Spinal cord (tissue), 10 donors: ENCODE measurements around the gene KRT6C. TPM values are rescaled to one million over a fixed set of nuclear protein-coding genes. Genes with fewer than 3 reads are reported as not detected.
"Not testable (repeated sequence)": the region's sequence is repeated elsewhere in the genome, so short reads cannot be mapped to it uniquely, and the experiment has no call there.

Experiments used
- DNase-seq, 6 donors: peaks; one replicate each; pipeline versions ENCODE4 v3.0.0 to v3.0.0-alpha.2; 2013 to 2015; ENCODE audit warnings: low spot score in 6 of 6, low read depth in 4 of 6
- H3K27ac ChIP-seq: one replicate; pipeline ENCODE4 v1.5.1; 2013; ENCODE audit warnings: low read depth, low read length, control low read depth
- H3K27me3 ChIP-seq: one replicate; pipeline ENCODE4 v1.6.1; 2013; ENCODE audit warnings: low read length; ENCODE audit not compliant: control insufficient read depth, insufficient read depth
- H3K36me3 ChIP-seq: one replicate; pipeline ENCODE4 v1.6.1; 2013; ENCODE audit warnings: low read length; ENCODE audit not compliant: control insufficient read depth, insufficient read depth
- H3K4me1 ChIP-seq: one replicate; pipeline ENCODE4 v1.6.1; 2013; ENCODE audit warnings: low read length; ENCODE audit not compliant: control insufficient read depth, insufficient read depth
- H3K4me3 ChIP-seq: one replicate; pipeline ENCODE4 v1.5.1; 2013; ENCODE audit warnings: low read depth, low read length, control low read depth
- H3K9me3 ChIP-seq: one replicate; pipeline ENCODE4 v1.6.1; 2013; ENCODE audit warnings: low read length; ENCODE audit not compliant: control insufficient read depth, insufficient read depth
- WGBS: methylation state at CpG from one replicate; pipeline ENCODE4 v1.1.5; 2013; ENCODE audit warnings: missing lambda C conversion rate; ENCODE audit not compliant: insufficient coverage; 5-methylcytosine and 5-hydroxymethylcytosine counted together
- polyA plus RNA-seq, 2 donors: library from polyadenylated mRNA; unstranded; fragments of 120-200 nt; gene quantifications; one replicate each; pipeline ENCODE4 v1.2.1, GENCODE V29; 2013; ENCODE audit not compliant: insufficient read length in 2 of 2
- total RNA-seq, 2 donors: library from RNA; depleted of rRNA in 1 of 2; stranded (reverse); fragments of 120-200 nt in 1 of 2; fragments of >200 nt in 1 of 2; gene quantifications; one replicate each; pipeline versions ENCODE4 v1.2.3 to v1.2.4, GENCODE V29; 2013 to 2014
- donor health status: healthy.

Gene KRT6C
- total and polyA plus RNA-seq, 4 donors: not detected

GRCh38 chr12:52464897-52465296 lies 8.7 kb downstream of the KRT6C start:
- Histone ChIP-seq H3K36me3 (no peaks in the 10 kb centered on the region), H3K27me3 (no peaks in the 10 kb centered on the region), H3K4me3 (no peak overlapping the region), H3K27ac (no peak overlapping the region), H3K9me3 (no peaks in the 10 kb centered on the region), H3K4me1 (no peaks in the 10 kb centered on the region)
- WGBS: no CpG with 5 or more reads among the region's 2 CpGs
- no peak for DNase-seq

- no peak overlapping the region for H3K4me3 ChIP-seq
- WGBS: 68% methylated on average over 4 of the region's 5 CpGs
- H3K36me3 ChIP-seq: no peaks in the 10 kb centered on the region
- H3K9me3 ChIP-seq: no peaks in the 10 kb centered on the region
- H3K27me3 ChIP-seq: no peaks in the 10 kb centered on the region
- H3K4me1 ChIP-seq: no peaks in the 10 kb centered on the region
- no peak for DNase-seq
- H3K27ac ChIP-seq: no peak overlapping the region
These were observed 11.9 kb downstream of the KRT6C start for GRCh38 chr12:52461693-52462092.

DNA sequence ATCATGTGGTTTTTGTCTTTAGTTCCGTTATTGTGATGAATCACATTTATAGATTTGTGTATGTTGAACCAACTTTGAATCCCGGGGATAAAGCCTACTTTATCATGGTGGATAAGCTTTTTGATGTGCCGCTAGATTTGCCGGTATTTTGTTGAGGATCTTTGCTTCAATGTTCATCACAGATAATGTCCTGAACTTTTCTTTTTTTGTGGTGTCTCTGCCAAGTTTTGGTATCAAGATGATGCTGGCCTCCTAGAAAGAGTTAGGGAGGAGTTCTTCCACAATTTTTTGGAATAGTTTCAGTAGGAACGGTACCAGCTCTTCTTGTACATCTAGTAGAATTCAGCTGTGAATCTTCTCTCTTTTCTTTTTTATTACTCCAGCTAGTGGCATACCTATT lies 14.7 kb downstream of the KRT6C start:
- no peaks in the 10 kb centered on the region for H3K4me1 ChIP-seq
- H3K4me3 ChIP-seq: no peak overlapping the region
- H3K9me3 ChIP-seq: no peaks in the 10 kb centered on the region
- H3K36me3 ChIP-seq: no peaks in the 10 kb centered on the region
- H3K27me3 ChIP-seq: no peaks in the 10 kb centered on the region
- 89% methylated on average over 3 of the region's 5 CpGs for WGBS
- H3K27ac ChIP-seq: no peak overlapping the region
- no peak for DNase-seq

GRCh38 chr12:52455821-52456220 lies 17.8 kb downstream of the KRT6C start:
- Histone ChIP-seq H3K4me3 (no peak overlapping the region), H3K27me3 (no peaks in the 10 kb centered on the region), H3K36me3 (no peaks in the 10 kb centered on the region), H3K9me3 (no peaks in the 10 kb centered on the region), H3K4me1 (no peaks in the 10 kb centered on the region), H3K27ac (no peak overlapping the region)
- WGBS: no CpG with 5 or more reads among the region's 1 CpG
- DNase-seq: no peak

DNA sequence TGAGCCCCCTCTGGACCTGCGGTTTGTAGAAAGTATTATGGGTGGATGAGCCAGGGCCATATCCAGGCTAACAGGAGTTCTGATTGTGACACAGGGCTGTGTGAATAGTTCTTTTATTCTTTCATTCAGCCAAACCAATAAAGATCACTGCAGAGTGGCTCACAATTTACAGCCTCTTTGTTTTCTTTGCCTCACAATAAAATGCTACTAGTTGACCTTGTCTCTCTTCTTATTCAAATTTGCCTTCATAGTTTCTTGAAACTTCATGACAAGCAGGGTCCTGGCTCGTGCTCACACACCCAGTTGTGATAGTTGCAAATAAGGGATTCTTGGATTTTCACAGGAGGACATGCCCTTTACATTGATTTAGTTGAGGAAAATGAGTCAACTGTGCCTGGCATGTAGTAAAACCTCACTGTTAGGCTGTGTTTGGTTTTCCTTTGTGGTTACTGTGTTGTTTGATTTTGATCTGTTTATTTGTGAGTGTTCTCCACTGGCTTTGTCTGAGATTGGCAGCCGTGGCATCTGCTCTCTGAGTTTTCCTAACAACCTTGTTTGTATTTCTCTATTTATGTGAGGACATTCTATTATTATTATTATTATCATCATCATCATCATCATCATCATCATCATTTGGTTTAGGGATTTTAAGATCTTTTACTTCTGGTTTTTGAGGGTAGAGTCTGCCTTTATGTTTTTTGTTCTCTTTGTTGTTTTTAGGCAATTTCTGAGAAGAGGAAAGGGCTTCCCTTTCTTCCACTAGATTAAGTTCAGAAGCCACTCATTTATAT lies 19.0 kb downstream of the KRT6C start:
- H3K36me3 ChIP-seq: no peaks in the 10 kb centered on the region
- no peak overlapping the region for H3K4me3 ChIP-seq
- no peaks in the 10 kb centered on the region for H3K9me3 ChIP-seq
- no peak overlapping the region for H3K27ac ChIP-seq
- WGBS: 29% methylated on average over 1 of the region's 3 CpGs
- DNase-seq: no peak
- no peaks in the 10 kb centered on the region for H3K27me3 ChIP-seq
- no peaks in the 10 kb centered on the region for H3K4me1 ChIP-seq

- no peaks in the 10 kb centered on the region for H3K27me3 ChIP-seq
- WGBS: 86% methylated on average over 4 of the region's 6 CpGs
- no peak for DNase-seq
These were observed 21.5 kb downstream of the KRT6C start, which contains the start of gene KRT6B for GRCh38 chr12:52452101-52452500. Gene KRT6B (minus strand): TSS chr12:52452146. CDS start chr12:52452078, 68 bp downstream.

DNA sequence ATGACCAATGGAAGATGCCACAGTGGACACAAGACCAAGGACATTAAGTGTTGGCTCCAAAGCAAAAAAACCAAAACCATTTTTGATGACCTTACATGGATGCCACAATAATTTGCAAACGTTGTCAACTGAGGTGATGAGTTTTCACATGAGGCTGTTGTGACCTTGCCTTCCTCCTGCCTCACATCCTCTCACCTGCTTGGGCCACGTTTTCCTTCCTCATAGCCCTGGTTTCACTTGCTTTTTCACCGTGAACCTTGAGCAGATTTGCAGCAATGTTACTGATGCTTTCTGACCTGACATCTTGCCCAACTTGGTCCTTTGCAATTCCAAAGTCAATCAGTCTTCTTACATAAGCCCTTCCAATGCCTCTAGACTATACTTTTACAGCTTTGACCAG lies 25.4 kb downstream of the KRT6C start:
- no peaks in the 10 kb centered on the region for H3K36me3 ChIP-seq

More at GRCh38 chr12:52452101-52452500, 21.5 kb downstream of the KRT6C start, which contains the start of gene KRT6B:
- H3K4me1 ChIP-seq: no peaks in the 10 kb centered on the region
- H3K27ac ChIP-seq: no peak within 1 kb of the TSS
- no peaks in the 10 kb centered on the region for H3K36me3 ChIP-seq
- no peaks in the 10 kb centered on the region for H3K9me3 ChIP-seq
- H3K4me3 ChIP-seq: no peak within 1 kb of the TSS

DNA sequence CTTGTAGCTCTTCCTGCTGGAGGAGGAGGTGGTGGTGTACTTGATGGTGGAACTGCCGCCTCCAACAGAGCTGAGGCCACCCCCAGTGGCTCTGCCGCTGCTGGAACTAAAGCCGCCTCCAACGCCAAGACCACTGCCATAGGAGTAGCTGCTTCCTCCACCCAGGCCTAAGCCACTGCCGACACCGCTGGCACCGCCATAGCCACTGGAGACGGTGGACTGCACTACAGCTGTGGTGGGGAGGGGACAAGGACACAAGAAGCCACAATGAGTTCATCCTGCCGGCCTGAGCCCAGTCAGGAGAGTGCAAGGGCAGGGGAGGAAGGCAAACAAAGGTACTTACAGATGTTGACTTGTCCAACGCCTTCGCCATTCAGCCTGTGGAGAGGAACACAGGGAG lies 26.4 kb downstream of the KRT6C start:
- not testable (repeated sequence) for H3K27me3 ChIP-seq, DNase-seq, H3K9me3 ChIP-seq, H3K36me3 ChIP-seq, H3K4me1 ChIP-seq, H3K4me3 ChIP-seq, H3K27ac ChIP-seq
- WGBS: 85% methylated on average over 4 of the region's 11 CpGs

More for the DNA sequence above, 25.4 kb downstream of the KRT6C start:
- DNase-seq: no peak
- H3K4me1 ChIP-seq: no peaks in the 10 kb centered on the region
- H3K27me3 ChIP-seq: no peaks in the 10 kb centered on the region
- no peaks in the 10 kb centered on the region for H3K9me3 ChIP-seq
- no peak overlapping the region for H3K4me3 ChIP-seq
- no peak overlapping the region for H3K27ac ChIP-seq
- 73% methylated on average over 3 of the region's 3 CpGs for WGBS

- Histone ChIP-seq H3K27ac (no peak overlapping the region), H3K4me3 (no peak overlapping the region), H3K9me3 (no peaks in the 10 kb centered on the region), H3K36me3 (no peaks in the 10 kb centered on the region), H3K27me3 (no peaks in the 10 kb centered on the region), H3K4me1 (no peaks in the 10 kb centered on the region)
- 87% methylated on average over 4 of the region's 6 CpGs for WGBS
- no peak for DNase-seq
These were observed 27.1 kb downstream of the KRT6C start for GRCh38 chr12:52446367-52447045.

DNA sequence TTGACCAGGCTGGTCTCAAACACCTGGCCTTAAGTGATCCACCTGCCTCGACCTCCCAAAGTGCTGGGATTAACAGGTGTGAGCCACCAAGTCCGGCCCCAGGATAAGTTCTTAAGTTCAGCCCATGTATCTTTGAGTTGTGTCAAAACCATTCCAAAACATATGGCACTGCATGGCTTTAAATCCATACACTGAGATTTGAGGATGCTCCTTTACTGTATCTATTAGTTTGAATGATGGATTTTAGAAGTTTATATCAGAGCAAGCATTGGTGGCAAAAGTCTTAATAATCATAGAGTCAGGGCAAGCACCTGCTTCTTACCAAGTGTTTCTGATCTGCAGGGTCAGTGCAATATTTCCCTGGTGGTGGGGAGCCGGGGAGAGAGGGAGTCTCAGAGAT lies 27.7 kb downstream of the KRT6C start:
- DNase-seq: no peak
- H3K27ac ChIP-seq: no peak overlapping the region
- H3K9me3 ChIP-seq: no peaks in the 10 kb centered on the region
- H3K27me3 ChIP-seq: no peaks in the 10 kb centered on the region
- H3K36me3 ChIP-seq: no peaks in the 10 kb centered on the region
- no peak overlapping the region for H3K4me3 ChIP-seq
- 86% methylated on average over 2 of the region's 3 CpGs for WGBS
- H3K4me1 ChIP-seq: no peaks in the 10 kb centered on the region
